Prostate gland (tissue), 1 donor: ENCODE measurements around the gene PTPN23.
"Not testable (repeated sequence)": the region's sequence is repeated elsewhere in the genome, so short reads cannot be mapped to it uniquely, and the experiment has no call there.

Experiments used
- POLR2A ChIP-seq: fragments of 450-650 bp; IDR thresholded peaks from one replicate; pipeline ENCODE4 v1.6.1; 2016; ENCODE audit warnings: antibody characterized with exemption, mild to moderate bottlenecking
- POLR2AphosphoS5 ChIP-seq: sonication (generic); formaldehyde crosslinking; IDR thresholded peaks from one replicate; pipeline ENCODE4 v1.6.1; 2017; ENCODE audit warnings: antibody characterized with exemption

DNA sequence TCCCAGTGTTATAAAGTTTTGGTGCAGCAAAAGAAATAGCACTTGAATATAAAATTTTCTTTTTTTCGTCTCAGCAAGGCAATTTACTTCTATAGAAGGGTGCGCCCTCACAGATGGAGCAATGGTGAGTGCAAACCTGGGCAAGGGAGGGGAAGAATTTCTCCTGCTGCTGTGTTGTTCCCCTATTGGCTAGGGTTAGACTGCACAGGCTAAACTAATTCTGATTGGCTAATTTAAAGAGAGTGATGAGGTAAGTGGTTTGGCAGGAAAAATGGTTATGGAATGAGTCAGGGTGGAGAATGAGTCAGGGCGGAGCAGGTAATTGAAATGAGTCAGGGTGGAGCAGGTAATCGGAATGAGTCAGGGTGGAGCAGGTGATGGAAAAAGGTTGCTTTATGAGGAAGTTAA, 20.7 kb upstream of the PTPN23 start:
- TF ChIP-seq POLR2A, POLR2AphosphoS5: not testable (repeated sequence)
